Effector memory CD4-positive, alpha-beta T cell (primary cell): ENCODE results near the gene NPIPB4.
"Not testable (repeated sequence)": the region's sequence is repeated elsewhere in the genome, so short reads cannot be mapped to it uniquely, and the experiment has no call there.

Experiments used
- DNase-seq, 3 donors: peaks; one replicate each; pipeline ENCODE4 v3.0.0-alpha.2; 2020
- H3K27ac ChIP-seq: 2 replicates; pipeline ENCODE4 v1.7.0; 2013; ENCODE audit warnings: mild to moderate bottlenecking, low read length, moderate library complexity; ENCODE audit not compliant: insufficient read depth, poor library complexity, severe bottlenecking
- H3K27me3 ChIP-seq: replicated peaks from 2 replicates; pipeline ENCODE4 v1.7.0; 2013; ENCODE audit warnings: mild to moderate bottlenecking, low read length; ENCODE audit not compliant: insufficient read depth, control insufficient read depth, poor library complexity, severe bottlenecking
- H3K36me3 ChIP-seq: 2 replicates; pipeline ENCODE4 v1.7.0; 2013; ENCODE audit warnings: mild to moderate bottlenecking, low read length, moderate library complexity; ENCODE audit not compliant: control insufficient read depth, insufficient read depth
- H3K4me1 ChIP-seq: 2 replicates; pipeline ENCODE4 v1.7.0; 2013; ENCODE audit warnings: low read length, mild to moderate bottlenecking; ENCODE audit not compliant: control insufficient read depth, insufficient read depth, poor library complexity, severe bottlenecking
- H3K4me3 ChIP-seq: 2 replicates; pipeline ENCODE4 v1.7.0; 2013; ENCODE audit warnings: low read length, low read depth, mild to moderate bottlenecking; ENCODE audit not compliant: insufficient read depth, poor library complexity, severe bottlenecking
- H3K9me3 ChIP-seq: 2 replicates; pipeline ENCODE4 v1.7.0; 2013; ENCODE audit warnings: mild to moderate bottlenecking, low read length, moderate library complexity; ENCODE audit not compliant: control insufficient read depth
- total RNA-seq, 3 donors: gene quantifications; one replicate each; lab custom pipeline; 2026; lab: John Stamatoyannopoulos, UW

NPIPB4 gene
- total RNA-seq: 2.9 to 11.1 (median 8.9) reads per million in 3 donors

GRCh38 chr16:21857656-21858055 lies at the start of gene NPIPB4:
Gene NPIPB4, minus strand, starts transcription at chr16:21857756. Its CDS starts 378 bp downstream, at chr16:21857378.
- DNase-seq, H3K36me3 ChIP-seq, H3K27ac ChIP-seq, H3K27me3 ChIP-seq, H3K9me3 ChIP-seq, H3K4me3 ChIP-seq, H3K4me1 ChIP-seq: not testable (repeated sequence)

GRCh38 chr16:21898998-21899397 lies 41.4 kb upstream of the NPIPB4 start:
- not testable (repeated sequence) for H3K4me1 ChIP-seq, H3K36me3 ChIP-seq, H3K27ac ChIP-seq, H3K9me3 ChIP-seq, H3K4me3 ChIP-seq, DNase-seq, H3K27me3 ChIP-seq

DNA sequence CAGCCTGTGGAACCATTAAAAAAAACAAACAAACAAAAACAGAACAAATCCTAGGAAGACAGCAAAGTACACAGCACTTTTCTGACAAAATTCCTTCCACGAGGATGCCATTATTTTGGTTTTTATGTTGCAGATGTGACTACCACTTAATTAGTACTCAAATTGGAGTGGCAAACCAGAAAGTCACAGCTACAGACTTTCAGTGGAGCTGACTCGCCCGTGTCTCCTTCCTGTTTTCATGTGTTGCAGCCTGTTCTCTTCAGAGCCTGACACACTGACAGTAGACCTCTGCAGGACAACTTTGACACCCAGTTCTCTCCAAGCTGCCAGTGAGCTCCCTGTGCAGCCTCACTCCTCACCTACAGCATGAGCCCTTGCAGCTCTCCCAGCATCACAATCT lies 24.4 kb upstream of the NPIPB4 start:
- H3K27ac ChIP-seq, H3K36me3 ChIP-seq, H3K27me3 ChIP-seq, H3K4me3 ChIP-seq, H3K4me1 ChIP-seq, H3K9me3 ChIP-seq: not testable (repeated sequence)
- peak in 1 of 3 donors; percentile 20 for DNase-seq

DNA sequence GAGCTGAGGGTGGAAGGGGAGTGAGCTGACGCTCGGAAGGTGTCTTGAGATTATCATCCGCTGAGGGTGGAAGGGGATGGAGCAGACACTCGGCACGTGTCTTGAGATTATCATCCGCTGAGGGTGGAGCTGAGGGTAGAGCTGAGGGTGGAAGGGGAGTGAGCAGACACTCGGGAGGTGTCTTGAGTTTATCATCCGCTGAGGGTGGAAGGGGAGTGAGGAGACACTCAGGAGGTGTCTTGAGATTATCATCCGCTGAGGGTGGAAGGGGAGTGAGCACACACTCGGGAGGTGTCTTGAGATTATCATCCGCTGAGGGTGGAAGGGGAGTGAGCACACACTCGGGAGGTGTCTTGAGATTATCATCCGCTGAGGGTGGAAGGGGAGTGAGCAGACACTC lies 20.4 kb downstream of the NPIPB4 start:
- H3K4me1 ChIP-seq, H3K4me3 ChIP-seq, H3K27me3 ChIP-seq, H3K36me3 ChIP-seq, H3K9me3 ChIP-seq: not testable (repeated sequence)
- peak overlapping the region; percentile 37 for H3K27ac ChIP-seq
- peak in 2 of 3 donors; percentile 11 to 19 for DNase-seq

DNA sequence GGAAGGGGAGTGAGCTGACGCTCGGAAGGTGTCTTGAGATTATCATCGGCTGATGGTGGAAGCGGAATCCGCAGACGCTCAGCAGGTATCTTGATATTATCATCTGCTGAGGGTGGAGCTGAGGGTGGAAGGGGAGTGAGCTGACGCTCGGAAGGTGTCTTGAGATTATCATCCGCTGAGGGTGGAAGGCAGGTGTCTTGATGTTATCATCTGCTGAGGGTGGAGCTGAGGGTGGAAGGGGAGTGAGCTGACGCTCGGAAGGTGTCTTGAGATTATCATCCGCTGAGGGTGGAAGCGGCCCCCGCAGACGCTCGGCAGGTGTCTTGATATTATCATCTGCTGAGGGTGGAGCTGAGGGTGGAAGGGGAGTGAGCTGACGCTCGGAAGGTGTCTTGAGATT lies 21.2 kb downstream of the NPIPB4 start:
- H3K36me3 ChIP-seq, H3K9me3 ChIP-seq, H3K4me3 ChIP-seq, H3K27me3 ChIP-seq, H3K4me1 ChIP-seq: not testable (repeated sequence)
- peak overlapping the region; percentile 42 for H3K27ac ChIP-seq
- peak; percentile 28 to 42 (median 35) for DNase-seq

GRCh38 chr16:21835747-21836146 lies 21.8 kb downstream of the NPIPB4 start:
- not testable (repeated sequence) for H3K4me3 ChIP-seq, H3K27me3 ChIP-seq, H3K36me3 ChIP-seq, H3K4me1 ChIP-seq, H3K9me3 ChIP-seq
- peak overlapping the region; percentile 58 for H3K27ac ChIP-seq
- DNase-seq: peak in 2 of 3 donors; percentile 6 to 27

GRCh38 chr16:21834211-21834610 lies 23.3 kb downstream of the NPIPB4 start:
- H3K4me3 ChIP-seq, H3K27ac ChIP-seq, H3K9me3 ChIP-seq, DNase-seq, H3K27me3 ChIP-seq, H3K36me3 ChIP-seq, H3K4me1 ChIP-seq: not testable (repeated sequence)

DNA sequence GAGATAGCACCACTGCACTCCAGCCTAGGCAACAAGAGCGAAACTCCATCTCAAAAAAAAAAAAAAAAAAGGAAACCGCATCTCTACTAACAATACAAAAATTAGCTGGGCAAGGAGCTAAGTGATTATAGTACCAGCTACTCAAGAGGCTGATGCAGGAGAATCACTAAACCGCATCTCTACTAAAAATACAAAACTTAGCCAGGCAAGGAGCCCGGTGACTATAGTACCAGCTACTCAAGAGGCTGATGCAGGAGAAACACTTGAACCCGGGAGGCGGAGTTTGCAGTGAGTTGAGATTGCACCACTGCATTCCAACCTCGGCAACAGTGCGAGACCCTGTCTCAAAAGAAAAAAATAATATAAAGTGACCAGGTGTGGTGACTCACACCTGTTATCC lies 27.6 kb downstream of the NPIPB4 start:
- H3K4me3 ChIP-seq, H3K36me3 ChIP-seq, H3K4me1 ChIP-seq, H3K27ac ChIP-seq, DNase-seq, H3K9me3 ChIP-seq, H3K27me3 ChIP-seq: not testable (repeated sequence)

- not testable (repeated sequence) for DNase-seq, H3K4me3 ChIP-seq, H3K9me3 ChIP-seq, H3K36me3 ChIP-seq, H3K27ac ChIP-seq, H3K27me3 ChIP-seq, H3K4me1 ChIP-seq
These were observed 31.4 kb downstream of the NPIPB4 start for GRCh38 chr16:21826067-21826706.

- H3K4me1 ChIP-seq, H3K9me3 ChIP-seq, H3K36me3 ChIP-seq, H3K4me3 ChIP-seq, H3K27ac ChIP-seq, H3K27me3 ChIP-seq, DNase-seq: not testable (repeated sequence)
These were observed 32.0 kb downstream of the NPIPB4 start for GRCh38 chr16:21825526-21825925.
